ENCODE data around the gene MYBPC2.
"Not testable (repeated sequence)": the region's sequence is repeated elsewhere in the genome, so short reads cannot be mapped to it uniquely, and the experiment has no call there.

MYBPC2 gene

GRCh38 chr19:50460161-50460765, 27.6 kb downstream of the MYBPC2 start:
- DNase-seq = no peak

DNA sequence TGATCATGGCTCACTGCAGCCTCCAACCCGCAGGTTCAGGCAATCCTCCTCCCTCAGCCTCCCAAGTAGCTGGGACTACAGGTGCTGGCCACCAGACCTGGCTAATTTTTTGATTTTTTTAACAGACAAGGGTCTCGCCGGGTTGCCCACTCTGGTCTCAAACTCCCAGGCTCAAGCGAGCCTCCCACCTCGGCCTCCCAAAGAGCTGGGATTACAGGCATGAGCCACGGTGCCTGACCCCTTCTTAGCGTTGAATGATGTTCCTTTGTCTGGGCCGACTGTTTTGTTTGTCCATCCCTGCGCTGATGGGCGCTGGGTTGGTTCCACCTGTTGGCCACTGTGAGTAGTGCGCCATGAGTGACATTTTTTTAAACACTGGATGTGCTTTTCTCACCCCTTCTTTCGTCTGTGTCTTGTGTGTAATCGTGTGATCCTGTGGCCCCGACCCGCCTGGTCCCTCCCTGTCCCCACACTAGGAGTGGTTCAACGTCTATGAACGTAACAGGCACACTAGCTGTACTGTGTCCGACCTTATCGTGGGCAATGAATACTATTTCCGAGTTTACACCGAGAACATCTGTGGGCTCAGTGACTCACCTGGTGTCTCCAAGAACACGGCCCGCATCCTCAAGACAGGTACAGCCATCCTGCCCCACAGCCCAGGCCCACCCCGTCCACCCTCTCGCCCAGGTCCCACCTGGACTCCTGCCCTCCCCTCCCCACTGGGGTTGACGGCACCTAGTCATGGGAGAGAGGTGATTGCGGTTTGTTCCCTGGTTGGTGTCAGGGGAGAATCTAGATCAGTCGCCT, 28.6 kb downstream of the MYBPC2 start:
- peak; percentile 53 for DNase-seq

- DNase-seq = no peak
These were observed 30.3 kb downstream of the MYBPC2 start for GRCh38 chr19:50462970-50463369.

DNA sequence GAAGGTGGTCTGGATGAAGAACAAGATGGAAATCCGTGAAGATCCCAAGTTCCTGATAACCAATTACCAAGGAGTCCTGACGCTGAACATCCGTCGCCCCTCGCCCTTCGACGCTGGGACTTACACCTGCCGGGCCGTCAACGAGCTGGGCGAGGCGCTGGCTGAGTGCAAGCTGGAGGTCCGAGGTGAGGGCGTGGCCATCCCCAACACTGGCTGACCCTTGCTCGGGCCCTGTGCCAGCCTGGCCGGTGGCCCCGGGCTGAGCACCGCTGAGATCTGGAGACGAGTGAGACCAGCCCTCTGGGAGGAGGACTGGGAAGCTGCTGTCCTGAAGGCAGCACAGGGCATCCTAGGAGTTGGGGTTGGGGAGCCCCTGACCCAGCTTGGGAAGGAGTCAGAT, 31.7 kb downstream of the MYBPC2 start:
- DNase-seq = no peak

DNA sequence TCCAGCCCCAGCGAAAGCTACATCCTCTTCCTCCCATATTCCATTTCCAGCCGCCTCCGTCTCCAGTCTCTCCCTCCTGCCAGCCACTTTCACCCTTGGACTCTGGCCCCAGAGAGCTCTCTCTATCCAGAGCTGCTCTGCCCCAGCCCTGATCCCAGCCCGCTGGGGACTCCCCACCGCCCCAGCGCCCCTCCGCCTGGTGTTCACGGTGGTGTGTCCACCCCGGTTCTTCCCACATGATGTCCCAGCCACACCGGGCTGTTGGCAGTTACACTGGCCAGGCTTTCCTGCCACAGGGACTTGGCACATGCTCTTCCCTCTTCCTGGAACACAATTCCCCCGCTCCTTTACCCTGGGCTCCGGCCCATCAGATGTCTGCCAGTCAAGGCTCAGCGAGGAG, 32.3 kb downstream of the MYBPC2 start:
- DNase-seq = no peak

DNA sequence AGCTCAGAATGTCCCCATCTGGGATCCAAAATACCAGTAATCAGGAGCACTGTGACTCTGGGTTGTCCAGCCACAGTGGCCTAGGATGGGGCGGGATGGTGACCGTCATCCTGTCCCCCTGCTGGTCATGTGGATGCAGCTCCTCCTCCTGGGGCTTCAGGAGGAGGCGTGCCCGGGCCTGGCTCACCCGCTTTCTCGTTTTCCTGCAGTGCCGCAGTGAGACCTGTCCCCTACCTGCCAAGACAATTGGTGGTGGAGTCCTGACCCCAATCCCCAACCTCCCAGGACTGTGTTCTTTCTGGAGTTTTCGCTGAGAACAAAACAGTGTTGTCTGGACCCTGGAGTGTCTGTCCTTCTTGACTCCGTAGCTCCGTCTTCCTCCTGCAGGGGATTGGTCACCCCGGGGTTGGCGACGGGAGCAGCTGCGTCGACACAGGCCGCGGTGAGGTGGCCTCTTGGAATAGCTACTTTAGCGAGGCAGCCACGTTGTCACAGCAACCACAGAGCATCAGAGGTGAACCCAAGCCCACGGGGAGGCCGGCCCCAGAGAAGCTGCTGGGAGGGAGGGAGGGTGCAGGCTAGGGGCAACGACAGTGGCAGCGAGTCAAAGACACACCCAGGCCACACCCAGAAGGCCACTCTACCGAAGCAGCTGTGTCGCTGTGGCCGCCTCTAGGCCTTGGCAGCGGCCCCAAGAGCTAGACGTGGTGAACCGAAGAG, 33.5 kb downstream of the MYBPC2 start:
- no peak for DNase-seq

GRCh38 chr19:50466706-50467039, 34.0 kb downstream of the MYBPC2 start:
- no peak for DNase-seq

GRCh38 chr19:50467566-50467965, 34.9 kb downstream of the MYBPC2 start:
- no peak for DNase-seq

DNA sequence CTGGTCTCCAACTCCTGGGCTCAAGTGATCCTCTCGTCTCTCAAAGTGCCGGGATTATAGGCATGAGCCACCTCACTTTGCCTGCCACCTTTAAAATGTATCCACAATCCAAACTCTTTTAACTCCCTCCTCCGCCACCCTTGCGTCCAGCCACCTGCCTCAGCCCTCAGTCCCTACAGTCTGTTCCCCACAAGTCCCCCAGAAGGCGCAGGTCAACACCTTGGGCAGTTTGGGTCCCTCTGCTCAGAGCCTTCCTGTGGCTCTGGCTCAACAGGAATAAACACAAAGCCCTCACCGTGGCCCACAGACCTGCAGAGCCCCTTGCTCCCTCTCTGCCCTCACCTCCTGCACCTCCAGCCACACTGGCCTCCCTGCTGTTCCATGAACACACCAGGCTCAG, 36.1 kb downstream of the MYBPC2 start:
- DNase-seq = no peak

DNA sequence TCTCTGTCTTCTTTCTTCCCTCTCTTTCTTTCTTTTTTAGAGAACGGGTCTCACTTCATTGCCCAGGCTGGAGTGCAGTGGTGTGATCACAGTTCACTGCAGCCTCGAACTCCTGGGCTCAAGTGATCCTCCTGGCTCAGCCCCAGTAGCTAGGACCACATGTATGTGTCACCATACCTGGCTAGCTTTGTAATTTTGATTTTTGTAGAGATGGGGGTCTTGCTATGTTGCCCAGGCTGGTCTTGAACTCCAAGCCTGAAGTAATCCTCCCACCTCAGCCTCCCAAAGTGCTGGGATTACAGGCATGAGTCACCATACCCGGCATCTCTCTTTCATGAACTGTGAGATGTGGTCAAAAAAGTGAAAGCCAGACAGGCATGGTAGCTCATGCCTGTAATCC, 40.6 kb downstream of the MYBPC2 start:
- DNase-seq = not testable (repeated sequence)

DNA sequence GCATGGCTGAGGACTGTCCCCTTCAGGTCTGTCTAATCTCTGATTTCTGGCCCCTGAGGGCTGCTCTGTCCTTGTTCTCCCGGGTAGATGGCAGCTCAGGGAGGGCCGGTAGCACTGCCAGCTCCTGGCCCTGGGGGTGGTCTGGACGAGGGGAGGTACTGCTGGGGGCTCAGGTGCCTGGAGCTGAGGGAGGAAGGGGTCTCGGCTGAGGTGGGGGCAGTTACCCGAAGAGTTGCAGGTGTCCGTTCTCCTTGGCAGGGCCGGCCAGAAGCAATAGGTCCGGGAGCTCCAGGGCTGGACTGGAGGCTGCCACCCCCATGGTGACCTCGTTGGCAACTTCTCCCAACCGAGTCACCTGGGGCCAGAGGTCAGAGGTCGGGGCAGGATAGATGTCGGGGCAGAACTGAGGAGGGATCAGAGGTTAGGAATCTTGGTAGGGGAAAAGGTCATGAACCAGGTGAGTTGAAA, 42.4 kb downstream of the MYBPC2 start:
- no peak for DNase-seq

DNA sequence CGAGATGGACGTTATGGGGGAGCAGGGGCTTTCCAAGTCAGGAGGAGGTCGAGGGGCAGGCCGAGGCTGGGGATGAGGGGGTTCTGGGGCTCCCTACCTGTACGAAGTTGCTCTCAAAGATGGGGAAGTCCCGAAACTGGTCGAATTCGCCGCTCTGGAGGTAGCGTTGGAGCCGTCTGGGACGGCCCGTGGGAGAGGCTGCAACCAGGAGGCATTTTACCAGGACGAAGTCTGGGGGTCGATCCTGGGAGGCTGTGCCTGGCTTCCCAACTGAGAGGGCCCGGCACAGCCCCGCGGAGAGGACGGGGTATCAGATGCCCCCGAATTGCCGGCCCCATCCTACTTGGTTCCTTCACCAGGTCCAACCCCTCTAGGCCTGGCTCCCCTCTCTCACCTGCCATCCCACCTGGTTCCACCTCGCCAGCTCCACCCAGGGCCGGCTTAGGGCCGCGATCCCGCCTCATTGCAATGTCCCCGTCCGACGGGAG, 43.1 kb downstream of the MYBPC2 start:
- no peak for DNase-seq

- DNase-seq = peak; percentile 94
These were observed 43.7 kb downstream of the MYBPC2 start, which contains the start of the genes EMC10 and GARIN5A for GRCh38 chr19:50476224-50476906. Gene EMC10 (plus strand): TSS chr19:50476507. CDS start chr19:50476545, 38 bp downstream. Gene GARIN5A (minus strand): TSS chr19:50476848. CDS start chr19:50476388, 460 bp downstream.

DNA sequence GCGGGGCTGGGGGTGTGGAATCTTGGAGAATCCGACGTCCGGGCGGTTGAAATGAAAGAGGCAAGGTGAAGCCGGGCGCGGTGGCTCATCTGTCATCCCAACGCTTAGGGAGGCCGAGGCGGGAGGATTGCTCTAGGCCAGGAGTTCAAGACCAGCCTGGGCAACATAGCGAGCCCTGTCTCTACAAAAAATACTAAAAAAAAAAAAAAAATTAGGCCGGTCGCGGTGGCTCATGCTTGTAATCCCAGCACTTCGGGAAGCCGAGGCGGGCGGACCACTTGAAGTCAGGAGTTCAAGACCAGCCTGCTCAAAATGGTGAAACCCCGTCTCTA, 44.2 kb downstream of the MYBPC2 start:
- no peak for DNase-seq

DNA sequence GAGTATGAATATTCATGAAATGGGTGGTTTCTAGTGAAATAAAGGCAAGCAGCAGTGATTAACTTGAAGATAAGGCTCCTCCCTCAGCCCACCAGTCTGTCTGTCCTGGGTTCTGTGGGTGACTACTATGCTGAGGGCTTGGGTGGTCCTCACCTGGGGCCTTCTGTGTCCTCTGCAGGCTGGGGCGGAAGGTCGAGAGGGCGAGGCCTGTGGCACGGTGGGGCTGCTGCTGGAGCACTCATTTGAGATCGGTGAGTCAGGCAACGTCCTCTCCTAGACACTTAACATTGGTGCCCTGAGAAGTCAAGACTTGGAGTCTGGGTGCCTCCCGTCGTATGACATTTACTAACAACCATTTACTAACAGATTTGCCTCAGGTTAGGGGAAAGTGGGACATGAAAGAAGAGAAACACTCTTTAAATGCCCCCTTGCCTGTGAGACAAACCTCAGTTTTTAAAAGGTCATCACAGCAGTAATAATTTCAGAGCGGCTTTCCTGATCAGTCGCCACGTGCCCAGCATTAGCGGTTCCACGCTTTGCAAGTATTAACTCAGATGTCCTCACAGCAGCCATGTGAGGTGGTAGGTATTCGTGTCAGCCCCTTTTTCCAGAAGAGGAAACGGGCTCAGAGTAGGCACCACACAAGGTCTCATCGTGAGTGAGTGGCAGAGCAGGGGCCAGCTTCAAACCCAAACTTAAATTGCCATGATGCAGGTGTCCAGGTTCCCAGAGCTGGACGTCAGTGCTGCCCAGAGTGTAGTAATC, 45.2 kb downstream of the MYBPC2 start:
- DNase-seq = no peak

DNA sequence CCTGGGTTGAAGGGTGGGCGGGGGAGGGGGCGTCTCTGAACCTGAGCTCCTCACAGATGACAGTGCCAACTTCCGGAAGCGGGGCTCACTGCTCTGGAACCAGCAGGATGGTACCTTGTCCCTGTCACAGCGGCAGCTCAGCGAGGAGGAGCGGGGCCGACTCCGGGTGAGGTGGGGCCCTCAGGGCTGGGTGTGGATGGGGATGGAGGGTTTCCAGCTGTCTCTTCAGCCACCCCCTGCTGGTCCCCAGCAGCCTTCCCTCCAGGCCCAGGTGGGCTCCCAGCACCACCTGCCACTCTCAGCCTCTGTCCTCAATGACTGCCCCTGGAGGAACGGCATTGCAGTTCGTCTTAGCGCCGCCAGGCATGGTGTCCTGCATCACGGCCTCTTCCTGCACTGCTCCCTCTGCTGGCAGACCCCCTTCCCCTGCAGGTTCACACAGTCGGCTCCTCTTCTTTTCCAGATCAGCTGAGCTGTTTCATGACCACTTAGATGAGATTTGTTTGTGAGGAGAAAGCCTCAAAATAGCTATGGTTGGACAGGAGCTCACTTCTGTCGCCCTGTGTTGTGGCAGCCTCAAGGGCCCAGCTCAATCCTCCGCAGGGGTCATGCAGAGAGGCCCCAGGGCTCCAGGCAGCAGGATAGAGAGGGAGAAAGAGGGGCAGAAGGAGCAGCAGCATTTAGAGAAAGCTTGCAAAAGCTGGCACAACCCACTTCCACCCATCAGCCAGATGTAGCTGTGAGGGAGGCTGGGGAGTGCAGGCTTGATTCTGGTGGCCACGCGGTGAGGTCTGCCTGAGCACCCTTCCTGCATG, 46.4 kb downstream of the MYBPC2 start:
- peak; percentile 18 for DNase-seq

DNA sequence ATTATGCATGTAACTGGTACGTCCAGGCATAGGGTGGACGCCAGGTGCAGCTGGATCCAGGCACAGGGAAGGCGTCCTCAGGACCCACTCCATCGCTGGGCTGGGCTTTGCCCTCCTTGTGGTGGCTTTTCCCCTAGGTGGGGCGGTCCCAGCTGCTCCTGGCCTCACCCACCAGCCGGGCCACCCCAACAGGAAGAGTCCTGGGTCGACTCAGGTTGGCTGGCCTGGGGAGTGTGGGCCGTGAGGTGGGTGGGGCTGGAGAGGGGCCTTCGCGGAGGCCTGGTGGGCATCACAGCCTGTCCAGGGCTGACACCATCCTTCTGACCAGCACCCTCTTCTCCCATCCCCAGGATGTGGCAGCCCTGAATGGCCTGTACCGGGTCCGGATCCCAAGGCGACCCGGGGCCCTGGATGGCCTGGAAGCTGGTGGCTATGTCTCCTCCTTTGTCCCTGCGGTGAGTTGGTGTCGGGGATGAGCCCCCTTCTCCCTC, 47.1 kb downstream of the MYBPC2 start:
- no peak for DNase-seq

GRCh38 chr19:50480281-50481111, 47.8 kb downstream of the MYBPC2 start:
- no peak for DNase-seq

GRCh38 chr19:50481351-50482149, 48.9 kb downstream of the MYBPC2 start:
- no peak for DNase-seq

All from activated CD4-positive, alpha-beta T cell treated with anti-CD3 and anti-CD28 coated beads, Interleukin-2, amount 50 U/mL, for 1 hour (primary cell).